Fibroblast of the conjunctiva (primary cell): ENCODE measurements around the gene IL36A.

Experiments
- DNase-seq: peaks from one replicate; pipeline ENCODE4 v3.0.0-alpha.2; 2010; ENCODE audit warnings: low read depth

Gene IL36A

GRCh38 chr2:113007250-113007649 is 2.0 kb downstream of the IL36A start:
- no peak for DNase-seq

- DNase-seq: no peak
These were observed 4.4 kb downstream of the IL36A start for GRCh38 chr2:113009622-113010021.

DNA sequence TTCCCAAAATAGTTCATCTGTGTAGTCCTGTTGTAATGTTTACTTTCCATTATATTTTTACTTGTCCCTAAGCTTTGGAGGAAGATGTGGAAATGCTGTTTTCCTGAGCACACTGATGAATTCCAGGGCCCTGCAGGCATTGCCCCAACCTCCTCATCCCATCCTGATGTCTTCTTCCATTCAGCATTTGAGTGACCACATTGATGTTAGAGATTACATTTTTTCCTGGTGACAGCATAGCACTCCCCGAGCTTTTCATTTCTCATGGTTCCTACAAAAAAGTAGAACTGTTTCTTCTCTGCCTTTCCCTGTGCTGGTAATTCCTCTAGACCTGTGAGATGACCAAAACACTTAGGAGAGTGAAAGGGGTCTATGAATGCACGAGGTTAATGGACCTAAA is 4.8 kb downstream of the IL36A start:
- no peak for DNase-seq

DNA sequence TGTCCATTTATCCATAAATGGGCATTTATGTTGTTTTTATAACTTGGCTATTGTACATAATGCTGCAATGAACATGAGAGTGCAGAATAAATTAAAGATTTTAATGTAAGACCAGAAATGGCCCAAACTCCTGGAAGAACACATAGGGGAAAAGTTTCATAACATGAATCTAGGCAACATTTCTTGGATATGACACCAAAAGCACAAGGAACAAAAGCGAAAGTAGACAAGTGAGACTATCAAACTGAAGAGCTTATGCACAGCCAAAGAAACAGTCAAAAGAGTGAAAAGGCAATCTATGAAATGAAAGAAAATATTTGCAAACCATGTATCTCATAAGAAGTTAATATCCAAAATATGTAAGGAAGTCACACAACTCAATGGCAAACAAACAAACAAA is 5.8 kb downstream of the IL36A start:
- DNase-seq: no peak

DNA sequence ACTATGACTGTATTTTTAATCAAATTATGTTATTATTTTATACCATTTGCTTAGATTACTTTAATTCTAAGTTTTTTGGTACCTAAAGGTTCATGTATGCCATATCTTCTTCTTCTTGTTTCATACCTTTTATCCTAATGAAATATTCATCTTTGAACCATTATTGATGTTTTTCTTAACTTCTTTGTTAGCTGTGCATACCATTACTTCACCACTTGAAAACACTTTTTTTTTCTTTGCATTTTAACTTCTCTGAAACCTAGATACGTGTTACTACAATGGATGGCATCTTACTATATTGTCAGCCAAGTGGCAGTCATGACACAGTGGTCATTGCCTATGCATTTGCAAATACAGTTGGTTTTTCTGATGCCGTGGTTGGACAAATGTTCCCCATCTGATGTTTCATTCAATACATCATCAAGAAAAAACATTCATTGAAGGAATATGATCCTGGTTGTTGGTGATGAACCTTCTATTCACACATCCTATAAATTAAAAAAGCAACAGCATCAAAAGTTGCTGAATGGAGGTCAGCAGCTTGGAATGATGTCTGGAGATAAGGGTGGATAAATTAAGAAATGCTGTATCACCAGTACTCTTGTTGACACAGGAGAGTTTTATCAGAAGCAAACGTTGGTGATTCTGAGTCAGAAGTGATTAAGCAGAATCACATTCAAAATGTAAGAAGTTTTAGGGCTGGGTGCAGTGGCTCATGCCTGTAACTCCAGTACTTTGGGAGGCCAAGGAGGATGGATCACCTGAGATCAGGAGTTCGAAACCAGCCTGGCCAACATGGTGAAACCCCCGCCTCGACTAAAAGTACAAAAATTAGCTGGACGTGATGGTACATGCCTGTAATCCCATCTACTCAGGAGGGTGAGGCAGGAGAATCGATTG is 7.4 kb downstream of the IL36A start:
- no peak for DNase-seq

GRCh38 chr2:113013336-113013661 is 8.0 kb downstream of the IL36A start:
- DNase-seq: no peak

DNA sequence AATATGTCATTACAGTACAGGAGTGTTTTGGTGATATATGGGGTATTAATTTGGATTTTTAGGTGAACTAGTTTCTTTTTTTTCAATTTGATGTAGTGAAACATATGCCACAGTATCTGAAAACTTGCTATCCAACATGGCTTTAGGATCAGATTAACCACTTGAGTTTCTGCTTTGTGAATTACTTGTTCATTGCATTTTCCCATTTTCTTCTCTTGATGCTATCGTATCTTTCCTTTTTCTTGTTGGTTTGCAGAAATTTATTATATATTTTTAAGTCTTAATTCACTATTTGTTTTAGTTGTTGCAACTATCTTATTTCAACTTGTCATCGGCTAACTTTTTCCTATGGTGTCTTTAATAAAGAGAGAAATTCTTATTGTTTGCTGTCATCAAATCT is 8.8 kb downstream of the IL36A start:
- DNase-seq: no peak

DNA sequence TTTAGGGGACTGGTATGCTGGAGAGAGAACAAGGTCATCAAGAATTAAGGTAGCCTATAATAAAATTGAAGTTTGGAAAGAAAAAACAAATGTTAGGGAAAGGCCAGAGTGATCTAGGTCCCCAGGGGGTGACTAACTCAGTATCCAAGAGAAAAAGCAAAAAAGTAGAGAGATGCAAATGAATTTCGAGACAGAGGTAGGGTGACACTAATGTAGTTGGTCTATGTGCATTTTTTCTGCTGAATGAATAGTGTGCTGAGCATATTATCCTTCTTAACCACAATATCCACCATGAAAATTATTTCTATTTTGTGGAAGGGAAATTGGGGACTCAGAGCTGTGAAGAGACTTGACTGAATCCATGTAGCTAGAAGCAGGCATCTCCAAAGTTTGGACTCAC is 9.8 kb downstream of the IL36A start:
- no peak for DNase-seq

- no peak for DNase-seq
These were observed 10.4 kb downstream of the IL36A start for GRCh38 chr2:113015655-113016054.

- DNase-seq: no peak
These were observed 13.2 kb downstream of the IL36A start for GRCh38 chr2:113018509-113018908.

- DNase-seq: no peak
These were observed 16.1 kb downstream of the IL36A start for GRCh38 chr2:113021312-113021711.

GRCh38 chr2:113024764-113025163 is 19.5 kb downstream of the IL36A start:
- DNase-seq: no peak

DNA sequence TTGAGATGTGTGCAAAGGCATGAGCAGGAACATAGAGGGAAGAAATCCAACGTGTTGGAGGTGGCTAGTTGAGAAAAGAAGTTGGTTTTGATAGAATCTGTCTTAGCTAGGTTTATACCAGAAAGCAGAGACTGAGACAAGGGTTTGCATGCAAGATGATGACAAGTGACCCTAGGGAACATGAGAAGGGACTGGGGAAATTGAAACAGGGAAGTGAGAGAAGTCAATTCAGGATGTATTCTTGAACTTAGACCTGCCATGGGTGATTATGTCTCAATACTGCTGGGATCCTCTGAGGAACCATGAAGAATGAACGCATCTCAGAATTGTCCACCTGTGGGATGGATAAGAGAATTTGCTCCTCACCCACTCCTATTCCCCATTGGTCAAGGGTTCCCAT is 20.5 kb downstream of the IL36A start:
- no peak for DNase-seq

GRCh38 chr2:113027691-113028090 is 22.4 kb downstream of the IL36A start:
- no peak for DNase-seq

DNA sequence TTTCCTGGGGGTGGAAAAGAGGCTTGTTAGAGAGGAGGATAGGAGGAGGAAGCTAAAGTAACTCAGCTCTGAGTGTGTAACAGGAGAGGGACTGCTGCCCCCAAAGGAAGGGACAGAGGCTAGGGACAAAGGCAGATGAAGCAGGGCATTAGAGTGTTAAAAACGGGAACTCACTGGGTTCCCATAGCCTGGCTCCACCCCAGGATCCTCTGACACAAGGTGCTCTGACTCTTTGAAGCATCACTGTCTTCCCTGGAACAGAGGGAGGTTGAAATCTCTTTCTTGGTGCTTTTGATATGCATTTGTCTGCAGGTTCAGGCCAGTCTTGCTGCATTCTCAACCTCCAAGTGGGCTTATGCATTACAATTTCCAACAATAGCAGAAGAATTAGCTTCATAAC is 22.9 kb downstream of the IL36A start:
- DNase-seq: no peak

- no peak for DNase-seq
These were observed 27.5 kb downstream of the IL36A start for GRCh38 chr2:113032737-113033136.

GRCh38 chr2:113034016-113034415 is 28.8 kb downstream of the IL36A start:
- DNase-seq: no peak

GRCh38 chr2:113036763-113037162 is 31.5 kb downstream of the IL36A start:
- no peak for DNase-seq

DNA sequence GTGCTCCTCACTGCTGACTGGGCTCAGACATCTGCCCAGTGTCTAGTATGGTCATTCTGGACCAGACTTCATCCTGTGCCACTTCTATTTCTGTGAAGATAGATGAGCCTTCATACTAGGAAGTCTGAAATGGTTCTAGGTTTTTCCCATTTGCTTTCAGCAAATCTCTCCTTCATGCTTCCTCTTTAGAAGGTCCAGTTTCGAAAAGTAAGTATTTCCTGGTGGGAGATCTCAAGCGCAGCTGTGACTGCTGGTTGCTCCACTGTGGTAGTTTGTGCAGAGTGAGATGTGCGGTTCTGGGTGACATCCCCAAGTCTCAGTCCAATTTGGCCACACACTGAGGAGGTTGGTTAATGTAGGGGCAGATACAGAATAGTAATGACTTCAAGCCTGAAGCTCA is 33.0 kb downstream of the IL36A start:
- no peak for DNase-seq

DNA sequence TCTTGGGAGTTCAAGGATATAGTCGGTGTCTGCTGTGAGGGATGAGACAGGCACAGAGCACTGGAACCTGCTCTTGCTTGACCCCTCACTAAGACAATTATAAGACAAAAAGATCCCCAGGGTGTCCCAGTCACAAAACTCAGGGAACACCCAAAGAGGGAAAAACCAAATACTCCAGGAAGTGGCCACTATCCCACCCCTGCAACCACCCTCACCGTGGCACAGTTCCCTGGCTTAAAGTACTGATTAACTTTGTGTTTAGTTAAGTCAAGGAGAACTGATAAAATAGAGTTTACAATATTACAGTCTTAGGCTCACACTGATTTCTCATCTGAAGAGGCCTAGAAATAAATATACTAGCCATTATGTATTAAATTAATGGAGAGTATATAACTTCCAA is 33.9 kb downstream of the IL36A start:
- DNase-seq: no peak

DNA sequence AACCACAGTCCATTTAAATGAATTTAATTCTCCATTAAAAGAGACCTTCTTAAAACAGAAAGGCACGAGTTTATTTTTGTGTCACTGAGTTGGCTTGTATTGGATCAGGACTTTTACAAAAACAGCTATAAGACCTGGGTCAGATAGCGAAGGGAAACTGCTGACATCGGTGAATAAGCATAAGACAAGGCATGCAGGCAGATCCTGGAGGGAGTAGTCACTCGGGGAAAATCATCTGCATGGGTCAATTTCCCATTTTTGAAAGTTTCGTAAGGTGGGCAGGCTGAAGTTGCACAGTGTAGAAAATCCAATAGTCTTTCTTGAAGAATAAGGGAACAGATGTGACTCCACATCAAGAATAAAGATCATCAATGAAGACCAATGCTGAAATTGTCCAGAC is 34.5 kb downstream of the IL36A start:
- DNase-seq: no peak

- DNase-seq: no peak
These were observed 36.6 kb downstream of the IL36A start for GRCh38 chr2:113041871-113042270.

DNA sequence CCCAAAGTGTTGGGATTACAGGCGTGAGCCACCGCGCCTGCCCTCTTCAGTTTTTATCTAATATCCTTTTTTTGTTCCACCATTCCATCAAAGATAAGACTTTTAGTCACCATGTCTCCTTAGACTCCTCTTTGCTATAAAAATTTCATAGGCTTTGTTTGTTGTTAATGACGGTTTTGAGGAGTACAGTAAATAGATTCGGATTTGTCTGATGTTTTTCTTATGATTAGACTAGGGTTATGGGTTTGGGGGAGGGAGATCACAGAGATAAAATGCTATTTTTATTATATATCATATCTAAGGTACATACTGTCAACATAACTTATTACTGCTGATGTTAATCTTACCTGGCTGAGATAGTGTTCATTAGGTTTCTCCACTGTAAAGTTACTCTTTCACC is 41.2 kb downstream of the IL36A start:
- DNase-seq: no peak
